ENCODE measurements around the gene VAV1.
"Not testable (repeated sequence)": the region's sequence is repeated elsewhere in the genome, so short reads cannot be mapped to it uniquely, and the experiment has no call there.

VAV1 gene

GRCh38 chr19:6819323-6819722 lies 46.8 kb downstream of the VAV1 start:
- no peak for DNase-seq (ENCODE audit: low read depth)

- no peak for DNase-seq (ENCODE audit: low read depth)
Observed at GRCh38 chr19:6820237-6820636, 47.7 kb downstream of the VAV1 start.

GRCh38 chr19:6821639-6822310 lies 49.3 kb downstream of the VAV1 start:
- DNase-seq (ENCODE audit: low read depth) = no peak

- DNase-seq (ENCODE audit: low read depth) = no peak
Observed at GRCh38 chr19:6822311-6822670, 49.8 kb downstream of the VAV1 start.

- no peak for DNase-seq (ENCODE audit: low read depth)
Observed at GRCh38 chr19:6825076-6825774, 52.7 kb downstream of the VAV1 start.

GRCh38 chr19:6826281-6826920 lies 53.9 kb downstream of the VAV1 start:
- no peak for DNase-seq (ENCODE audit: low read depth)

- no peak for DNase-seq (ENCODE audit: low read depth)
Observed at GRCh38 chr19:6828306-6828697, 55.8 kb downstream of the VAV1 start.

GRCh38 chr19:6828698-6829633 lies 56.5 kb downstream of the VAV1 start:
- DNase-seq (ENCODE audit: low read depth) = no peak

- DNase-seq (ENCODE audit: low read depth) = not testable (repeated sequence)
Observed at GRCh38 chr19:6829829-6830228, 57.3 kb downstream of the VAV1 start.

- DNase-seq (ENCODE audit: low read depth) = not testable (repeated sequence)
Observed at GRCh38 chr19:6831084-6831483, 58.6 kb downstream of the VAV1 start.

- DNase-seq (ENCODE audit: low read depth) = no peak
Observed at GRCh38 chr19:6832412-6832811, 59.9 kb downstream of the VAV1 start.

- DNase-seq (ENCODE audit: low read depth) = no peak
Observed at GRCh38 chr19:6833166-6833790, 60.8 kb downstream of the VAV1 start.

GRCh38 chr19:6834433-6834832 lies 61.9 kb downstream of the VAV1 start:
- DNase-seq (ENCODE audit: low read depth) = no peak

- DNase-seq (ENCODE audit: low read depth) = no peak
Observed at GRCh38 chr19:6835501-6835900, 63.0 kb downstream of the VAV1 start.

- no peak for DNase-seq (ENCODE audit: low read depth)
Observed at GRCh38 chr19:6837525-6837924, 65.0 kb downstream of the VAV1 start.

- DNase-seq (ENCODE audit: low read depth) = no peak
Observed at GRCh38 chr19:6838062-6838655, 65.7 kb downstream of the VAV1 start.

GRCh38 chr19:6842871-6843607 lies 70.5 kb downstream of the VAV1 start:
- no peak for DNase-seq (ENCODE audit: low read depth)

GRCh38 chr19:6847828-6848200 lies 75.3 kb downstream of the VAV1 start:
- no peak for DNase-seq (ENCODE audit: low read depth)

- DNase-seq (ENCODE audit: low read depth) = no peak
Observed at GRCh38 chr19:6848986-6849385, 76.5 kb downstream of the VAV1 start.

GRCh38 chr19:6849876-6850275 lies 77.4 kb downstream of the VAV1 start:
- no peak for DNase-seq (ENCODE audit: low read depth)

GRCh38 chr19:6851359-6851758 lies 78.9 kb downstream of the VAV1 start:
- no peak for DNase-seq (ENCODE audit: low read depth)

All from activated T-helper 1 cell treated with Interleukin-2 at 50 U/mL for 16 hours (primary cell).